HepG2 (cell line): ENCODE data around the gene RALBP1. TPM values are rescaled to one million over a fixed set of nuclear protein-coding genes. Genes with fewer than 3 reads are reported as not detected.

Experiments used
- FOXP4 ChIP-seq: sonication (generic); formaldehyde crosslinking; IDR thresholded peaks from 2 replicates; pipeline ENCODE4 v1.4.0; 2020; ENCODE audit warnings: missing genetic modification reagents
- HINFP ChIP-seq: sonication (generic); formaldehyde crosslinking; IDR thresholded peaks from 2 replicates; pipeline ENCODE4 v1.4.0; 2020; ENCODE audit warnings: low read depth, mild to moderate bottlenecking, missing genetic modification reagents
- HOMEZ ChIP-seq: IDR thresholded peaks from 2 replicates; pipeline ENCODE4 v1.6.1; 2016; ENCODE audit warnings: low read depth
- JARID2 ChIP-seq: sonication (generic); formaldehyde crosslinking; IDR thresholded peaks from 2 replicates; pipeline ENCODE4 v1.8.1; 2023; ENCODE audit warnings: missing genetic modification reagents, inconsistent platforms; ENCODE audit not compliant: insufficient replicate concordance
- SAFB2 ChIP-seq: sonication (generic); formaldehyde crosslinking; IDR thresholded peaks from 2 replicates; pipeline ENCODE4 v1.5.1; 2020; ENCODE audit warnings: missing genetic modification reagents, low read depth, mild to moderate bottlenecking, borderline replicate concordance
- TBP ChIP-seq: sonication (generic); formaldehyde crosslinking; IDR thresholded peaks from 2 replicates; pipeline ENCODE4 v1.5.0; 2020; ENCODE audit warnings: missing genetic modification reagents
- TIGD3 ChIP-seq: sonication (generic); formaldehyde crosslinking; IDR thresholded peaks from 2 replicates; pipeline ENCODE4 v1.5.1; 2020; ENCODE audit warnings: mild to moderate bottlenecking, missing genetic modification reagents, borderline replicate concordance
- ZBED4 ChIP-seq: sonication (generic); formaldehyde crosslinking; IDR thresholded peaks from 2 replicates; pipeline ENCODE4 v1.4.0; 2020; ENCODE audit warnings: missing genetic modification reagents, borderline replicate concordance
- ZMYM4 ChIP-seq: sonication (generic); formaldehyde crosslinking; IDR thresholded peaks from 2 replicates; pipeline ENCODE4 v1.8.1; 2023; ENCODE audit warnings: mild to moderate bottlenecking, missing genetic modification reagents
- ZNF619 ChIP-seq: sonication (generic); formaldehyde crosslinking; IDR thresholded peaks from 2 replicates; pipeline ENCODE4 v1.4.0; 2020; ENCODE audit warnings: mild to moderate bottlenecking, missing genetic modification reagents
- ZNF687 ChIP-seq: sonication (generic); formaldehyde crosslinking; IDR thresholded peaks from 2 replicates; pipeline ENCODE4 v1.5.1; 2020; ENCODE audit warnings: mild to moderate bottlenecking, missing genetic modification reagents, moderate library complexity
- polyA plus RNA-seq, 8 experiments: library from polyadenylated mRNA; depleted of rRNA in 3 of 8; stranded (reverse) in 7 of 8; unstranded in 1 of 8; fragments of >200 nt; fragmentation: Illumina TruSeq in 4 of 8; extraction: Trizol in 4 of 8; gene quantifications; 2 replicates each; pipeline versions ENCODE4 v1.2.1 to v1.2.3, GENCODE V29; 2011 to 2016; ENCODE audit warnings: low read depth in 4 of 8, missing spikeins in 1 of 8, mixed read lengths in 1 of 8; ENCODE audit not compliant: insufficient read depth in 1 of 8
- total RNA-seq, 5 experiments: library from RNA; depleted of rRNA; stranded (reverse); fragments of >200 nt; fragmentation: Illumina TruSeq; extraction: Trizol; gene quantifications; 2 replicates each; pipeline ENCODE4 v1.2.3, GENCODE V29; 2016; ENCODE audit warnings: low read depth in 1 of 5

The RALBP1 gene
- total and polyA plus RNA-seq, 2 of the 13 experiments (the other 11 are each of a cell fraction or from before 2014, with no cell fraction given), result 24.5 to 33.1 TPM

- TF ChIP-seq SAFB2 (CRISPR knock-in tag) (no peak), ZMYM4 (CRISPR knock-in tag) (peak; percentile 9; the same call in 1 of the 2 replicates), HINFP (CRISPR knock-in tag) (peak; percentile 12; the same call in 1 of the 2 replicates), ZBED4 (CRISPR knock-in tag) (no peak), ZNF687 (CRISPR knock-in tag) (peak; percentile 15), JARID2 (CRISPR knock-in tag) (no peak), TBP (CRISPR knock-in tag) (no peak), FOXP4 (CRISPR knock-in tag) (peak; percentile 34; the same call in 1 of the 2 replicates), HOMEZ (CRISPR knock-in tag) (no peak), ZNF619 (CRISPR knock-in tag) (no peak), TIGD3 (CRISPR knock-in tag) (no peak)
Observed at GRCh38 chr18:9475643-9476591, 604 bp downstream of the RALBP1 start (continued).
